ENCODE measurements around the gene ATP2A1.

GRCh38 chr16:28943281-28943680, 65.0 kb downstream of the ATP2A1 start:
- TF ChIP-seq, protein P1, sequence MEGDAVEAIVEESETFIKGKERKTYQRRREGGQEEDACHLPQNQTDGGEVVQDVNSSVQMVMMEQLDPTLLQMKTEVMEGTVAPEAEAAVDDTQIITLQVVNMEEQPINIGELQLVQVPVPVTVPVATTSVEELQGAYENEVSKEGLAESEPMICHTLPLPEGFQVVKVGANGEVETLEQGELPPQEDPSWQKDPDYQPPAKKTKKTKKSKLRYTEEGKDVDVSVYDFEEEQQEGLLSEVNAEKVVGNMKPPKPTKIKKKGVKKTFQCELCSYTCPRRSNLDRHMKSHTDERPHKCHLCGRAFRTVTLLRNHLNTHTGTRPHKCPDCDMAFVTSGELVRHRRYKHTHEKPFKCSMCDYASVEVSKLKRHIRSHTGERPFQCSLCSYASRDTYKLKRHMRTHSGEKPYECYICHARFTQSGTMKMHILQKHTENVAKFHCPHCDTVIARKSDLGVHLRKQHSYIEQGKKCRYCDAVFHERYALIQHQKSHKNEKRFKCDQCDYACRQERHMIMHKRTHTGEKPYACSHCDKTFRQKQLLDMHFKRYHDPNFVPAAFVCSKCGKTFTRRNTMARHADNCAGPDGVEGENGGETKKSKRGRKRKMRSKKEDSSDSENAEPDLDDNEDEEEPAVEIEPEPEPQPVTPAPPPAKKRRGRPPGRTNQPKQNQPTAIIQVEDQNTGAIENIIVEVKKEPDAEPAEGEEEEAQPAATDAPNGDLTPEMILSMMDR (IDR thresholded peaks at IDR 0.05), result no peak
- no peak for TF ChIP-seq POLR2A (IDR thresholded peaks at IDR 0.05)

Data from adrenal gland (tissue), 5 donors.